ENCODE measurements around the gene AQP3.
"Not testable (repeated sequence)": the region's sequence is repeated elsewhere in the genome, so short reads cannot be mapped to it uniquely, and the experiment has no call there.

Gene AQP3

GRCh38 chr9:33430942-33431341 is 16.5 kb downstream of the AQP3 start:
- no peak for TF ChIP-seq CTCF (IDR thresholded peaks at IDR 0.05; ENCODE audit: low read depth, low read length)

GRCh38 chr9:33429256-33429985 is 18.0 kb downstream of the AQP3 start:
- TF ChIP-seq CTCF (IDR thresholded peaks at IDR 0.05; ENCODE audit: low read depth, low read length) = no peak
- in situ Hi-C loops (cut with HindIII; ENCODE audit: low sequenced_read_pairs) = no loop called here
- no peak for DNase-seq (ENCODE audit: low read depth, low spot score)
- H3K4me3 ChIP-seq (ENCODE audit: low read depth, low read length) = no peak overlapping the region

More at GRCh38 chr9:33430942-33431341, 16.5 kb downstream of the AQP3 start:
- no peak overlapping the region for H3K4me3 ChIP-seq (ENCODE audit: low read depth, low read length)
- in situ Hi-C loops (cut with HindIII; ENCODE audit: low sequenced_read_pairs) = no loop called here
- DNase-seq (ENCODE audit: low read depth, low spot score) = no peak

- no peak for TF ChIP-seq CTCF (IDR thresholded peaks at IDR 0.05; ENCODE audit: low read depth, low read length)
- in situ Hi-C loops (cut with HindIII; ENCODE audit: low sequenced_read_pairs) = no loop called here
- no peak for DNase-seq (ENCODE audit: low read depth, low spot score)
- H3K4me3 ChIP-seq (ENCODE audit: low read depth, low read length) = no peak overlapping the region
These were observed 20.5 kb downstream of the AQP3 start for GRCh38 chr9:33426843-33427293.

- in situ Hi-C loops (cut with HindIII; ENCODE audit: low sequenced_read_pairs) = no loop called here
- DNase-seq (ENCODE audit: low read depth, low spot score) = no peak
- TF ChIP-seq CTCF (IDR thresholded peaks at IDR 0.05; ENCODE audit: low read depth, low read length) = no peak
- H3K4me3 ChIP-seq (ENCODE audit: low read depth, low read length) = no peak overlapping the region
These were observed 22.3 kb downstream of the AQP3 start for GRCh38 chr9:33425128-33425533.

- H3K4me3 ChIP-seq (ENCODE audit: low read depth, low read length); in situ Hi-C loops (cut with HindIII; ENCODE audit: low sequenced_read_pairs); DNase-seq (ENCODE audit: low read depth, low spot score): not testable (repeated sequence)
These were observed 22.9 kb downstream of the AQP3 start for GRCh38 chr9:33424492-33424891.

GRCh38 chr9:33424043-33424442 is 23.4 kb downstream of the AQP3 start:
- H3K4me3 ChIP-seq (ENCODE audit: low read depth, low read length); DNase-seq (ENCODE audit: low read depth, low spot score); in situ Hi-C loops (cut with HindIII; ENCODE audit: low sequenced_read_pairs): not testable (repeated sequence)

GRCh38 chr9:33419708-33420303 is 27.6 kb downstream of the AQP3 start:
- no peak for DNase-seq (ENCODE audit: low read depth, low spot score)
- TF ChIP-seq CTCF (IDR thresholded peaks at IDR 0.05; ENCODE audit: low read depth, low read length) = no peak
- no peak overlapping the region for H3K4me3 ChIP-seq (ENCODE audit: low read depth, low read length)
- in situ Hi-C loops (cut with HindIII; ENCODE audit: low sequenced_read_pairs) = no loop called here
